BJ (cell line): ENCODE data around the gene TIMD4. TPM values are rescaled to one million over a fixed set of nuclear protein-coding genes. Genes with fewer than 3 reads are reported as not detected.

ENCODE experiments used
- CTCF ChIA-PET: fragments of 350-600 bp; formaldehyde crosslinking; extraction: SDS; loops from one replicate; lab custom pipeline; 2021; ENCODE audit warnings: antibody characterized with exemption, inconsistent platforms; lab: Yijun Ruan, JAX
- POLR2A ChIA-PET: fragments of 300-600 bp; sonication (Branson Sonifier 250); formaldehyde crosslinking; extraction: SDS; loops from one replicate; lab custom pipeline; 2021; ENCODE audit warnings: antibody characterized with exemption; lab: Charles Lee
- DNase-seq: peaks from one replicate; pipeline ENCODE4 v3.0.0-alpha.2; 2011; ENCODE audit warnings: low read depth
- H3K27me3 ChIP-seq: 2 replicates; pipeline ENCODE4 v1.6.0; 2011; ENCODE audit warnings: low read length; ENCODE audit not compliant: control insufficient read depth, insufficient read depth
- H3K36me3 ChIP-seq: 2 replicates; pipeline ENCODE4 v1.5.1; 2011; ENCODE audit warnings: low read length; ENCODE audit not compliant: control insufficient read depth, insufficient read depth
- H3K4me3 ChIP-seq: 2 replicates; pipeline ENCODE4 v1.5.1; 2011; ENCODE audit warnings: low read depth, mild to moderate bottlenecking, control low read depth, low read length
- polyA plus RNA-seq: library from polyadenylated mRNA; depleted of rRNA; stranded (reverse); fragments of >200 nt; gene quantifications from 2 replicates; pipeline ENCODE4 v1.2.3, GENCODE V29; 2011
- TF ChIP-seq, protein P1 (sequence below): IDR thresholded peaks from 2 replicates; pipeline ENCODE4 v1.5.1; 2011; ENCODE audit warnings: low read depth, mild to moderate bottlenecking, control low read depth, inconsistent platforms, low read length, moderate library complexity; ENCODE audit not compliant: insufficient read depth

TIMD4 gene
- polyA plus RNA-seq, 1 experiment, result not detected

DNA sequence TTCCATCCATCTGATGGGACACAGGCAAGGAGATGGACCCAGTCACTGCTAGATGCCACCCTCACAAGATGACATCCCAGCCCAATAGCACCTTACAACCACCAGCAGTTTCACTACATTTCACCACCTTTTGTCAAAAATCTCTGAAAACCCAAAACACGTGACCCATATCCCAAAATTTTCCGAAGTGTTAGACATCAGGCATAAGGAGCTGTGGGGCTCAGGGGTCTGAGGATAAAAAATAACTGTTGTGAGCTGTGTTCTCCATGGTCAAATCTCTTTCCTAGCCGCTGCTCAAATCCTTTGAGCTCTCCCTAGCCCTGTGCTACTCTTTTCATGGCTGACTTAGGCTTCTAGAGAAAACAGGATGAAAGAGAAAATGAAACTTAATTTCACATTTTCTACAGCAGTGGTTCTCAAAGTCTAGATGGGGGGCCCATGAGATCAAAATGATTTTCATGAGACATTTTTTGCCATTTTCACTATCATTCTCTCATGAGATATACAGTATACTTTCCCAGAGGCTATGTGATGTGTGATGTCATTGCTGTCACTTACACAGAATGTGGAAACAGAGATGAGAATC lies 40.7 kb downstream of the TIMD4 start:
- TF ChIP-seq, protein P1, sequence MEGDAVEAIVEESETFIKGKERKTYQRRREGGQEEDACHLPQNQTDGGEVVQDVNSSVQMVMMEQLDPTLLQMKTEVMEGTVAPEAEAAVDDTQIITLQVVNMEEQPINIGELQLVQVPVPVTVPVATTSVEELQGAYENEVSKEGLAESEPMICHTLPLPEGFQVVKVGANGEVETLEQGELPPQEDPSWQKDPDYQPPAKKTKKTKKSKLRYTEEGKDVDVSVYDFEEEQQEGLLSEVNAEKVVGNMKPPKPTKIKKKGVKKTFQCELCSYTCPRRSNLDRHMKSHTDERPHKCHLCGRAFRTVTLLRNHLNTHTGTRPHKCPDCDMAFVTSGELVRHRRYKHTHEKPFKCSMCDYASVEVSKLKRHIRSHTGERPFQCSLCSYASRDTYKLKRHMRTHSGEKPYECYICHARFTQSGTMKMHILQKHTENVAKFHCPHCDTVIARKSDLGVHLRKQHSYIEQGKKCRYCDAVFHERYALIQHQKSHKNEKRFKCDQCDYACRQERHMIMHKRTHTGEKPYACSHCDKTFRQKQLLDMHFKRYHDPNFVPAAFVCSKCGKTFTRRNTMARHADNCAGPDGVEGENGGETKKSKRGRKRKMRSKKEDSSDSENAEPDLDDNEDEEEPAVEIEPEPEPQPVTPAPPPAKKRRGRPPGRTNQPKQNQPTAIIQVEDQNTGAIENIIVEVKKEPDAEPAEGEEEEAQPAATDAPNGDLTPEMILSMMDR, result no peak
- DNase-seq, result no peak
- Histone ChIP-seq H3K27me3 (no peaks in the 10 kb centered on the region), H3K4me3 (no peak overlapping the region), H3K36me3 (no peaks in the 10 kb centered on the region)
- ChIA-PET POLR2A (no interaction called here), CTCF (no interaction called here)

DNA sequence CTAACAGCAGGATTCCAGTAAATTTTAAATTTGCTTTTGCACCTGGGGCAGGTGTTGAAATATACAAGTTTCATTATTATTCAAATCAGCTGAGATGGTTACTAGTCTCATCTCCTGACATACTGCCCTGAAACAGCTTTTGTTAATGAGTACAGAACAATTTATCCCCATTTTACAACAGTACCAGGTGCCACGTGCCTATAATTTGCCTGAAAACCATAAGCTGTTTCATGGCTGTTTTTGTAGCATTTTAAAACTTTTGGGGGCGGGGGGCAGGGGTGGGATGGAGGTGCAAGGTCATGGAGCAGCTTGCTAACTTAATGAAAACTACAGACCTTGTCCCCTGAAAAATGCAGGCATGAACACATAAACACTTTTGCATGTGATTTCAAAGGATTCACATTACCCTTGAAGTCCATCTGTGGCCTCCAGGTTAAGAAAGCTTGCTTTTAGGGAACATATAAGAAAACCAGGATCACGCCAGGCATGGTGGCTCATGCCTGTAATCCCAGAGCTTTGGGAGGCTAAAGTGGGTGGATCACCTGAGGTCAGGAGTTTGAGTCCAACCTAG lies 42.1 kb downstream of the TIMD4 start:
- TF ChIP-seq, protein P1, result no peak
- ChIA-PET CTCF (no interaction called here), POLR2A (no interaction called here)
- Histone ChIP-seq H3K36me3 (no peaks in the 10 kb centered on the region), H3K27me3 (no peaks in the 10 kb centered on the region), H3K4me3 (no peak overlapping the region)
- no peak for DNase-seq

DNA sequence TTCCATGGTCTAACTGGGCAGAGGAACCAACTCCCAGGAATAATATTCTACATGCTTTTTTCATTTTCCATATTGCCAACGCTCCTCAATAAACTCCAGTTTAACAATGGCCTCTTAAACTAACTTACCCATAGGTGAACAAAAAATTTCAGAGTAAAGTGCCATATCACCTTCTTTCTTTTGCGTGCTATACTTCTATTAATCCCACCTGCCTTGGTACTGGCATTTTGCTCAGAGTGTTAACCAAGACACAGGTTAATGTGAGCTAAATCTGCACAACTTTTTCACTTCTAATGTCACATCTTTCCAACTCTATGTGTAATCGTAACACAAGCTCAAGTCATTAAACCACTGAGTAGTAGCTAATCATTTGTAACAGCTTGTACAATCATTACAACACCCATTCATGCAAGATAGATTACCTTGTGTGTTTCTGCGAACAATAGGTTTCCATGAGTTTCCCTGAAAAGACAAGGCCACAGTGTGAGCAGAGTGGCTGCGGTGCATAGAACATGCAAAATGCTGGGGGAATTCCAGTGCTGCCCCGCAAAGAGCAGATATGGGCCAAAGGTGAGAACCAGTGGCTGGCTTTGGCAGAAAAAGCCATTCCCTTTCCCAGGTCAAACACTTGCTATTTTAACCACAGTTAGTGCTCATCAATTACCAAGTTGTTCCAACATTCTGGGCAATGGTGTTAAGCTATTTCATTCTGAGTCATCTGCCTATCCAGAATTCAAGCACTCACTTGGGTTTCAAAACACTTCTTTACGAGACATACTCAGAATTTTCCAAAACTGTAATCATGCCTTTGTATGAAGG lies 42.8 kb downstream of the TIMD4 start:
- POLR2A ChIA-PET, result no interaction called here
- H3K36me3 ChIP-seq, result no peaks in the 10 kb centered on the region
- DNase-seq, result no peak
- no peaks in the 10 kb centered on the region for H3K27me3 ChIP-seq
- CTCF ChIA-PET, result interaction anchor here (0.6 kb wide), 1 partner anchor 14 kb away, joined by 4 read pairs; no protein-coding TSS in a partner anchor
- H3K4me3 ChIP-seq, result no peak overlapping the region
- TF ChIP-seq, protein P1, result no peak

DNA sequence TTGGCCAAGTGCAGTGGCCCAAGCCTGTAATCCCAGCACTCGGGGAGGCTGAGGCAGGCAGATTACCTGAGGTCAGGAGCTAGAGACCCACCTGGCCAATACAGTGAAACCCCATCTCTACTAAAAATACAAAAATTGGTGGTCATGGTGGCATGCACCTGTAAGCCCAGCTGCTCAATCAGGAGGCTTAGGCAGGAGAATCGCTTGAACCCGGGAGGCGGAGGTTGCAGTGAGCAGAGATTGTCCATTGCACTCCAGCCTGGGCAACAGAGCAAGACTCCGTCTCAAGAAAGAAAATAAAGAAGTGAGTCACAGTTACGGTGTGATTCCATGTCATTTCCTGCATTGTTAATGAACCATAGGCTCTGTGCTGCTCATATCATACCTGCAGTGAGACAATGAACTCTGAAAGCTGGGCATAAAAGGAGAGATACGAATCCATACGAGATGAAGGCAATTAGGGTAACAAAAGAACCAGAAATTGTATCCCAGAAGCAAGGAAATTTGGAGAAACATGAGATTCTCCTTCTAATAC lies 44.6 kb downstream of the TIMD4 start:
- Histone ChIP-seq H3K27me3 (no peaks in the 10 kb centered on the region), H3K36me3 (no peaks in the 10 kb centered on the region), H3K4me3 (no peak overlapping the region)
- ChIA-PET CTCF (no interaction called here), POLR2A (no interaction called here)
- TF ChIP-seq, protein P1, result no peak
- DNase-seq, result no peak

DNA sequence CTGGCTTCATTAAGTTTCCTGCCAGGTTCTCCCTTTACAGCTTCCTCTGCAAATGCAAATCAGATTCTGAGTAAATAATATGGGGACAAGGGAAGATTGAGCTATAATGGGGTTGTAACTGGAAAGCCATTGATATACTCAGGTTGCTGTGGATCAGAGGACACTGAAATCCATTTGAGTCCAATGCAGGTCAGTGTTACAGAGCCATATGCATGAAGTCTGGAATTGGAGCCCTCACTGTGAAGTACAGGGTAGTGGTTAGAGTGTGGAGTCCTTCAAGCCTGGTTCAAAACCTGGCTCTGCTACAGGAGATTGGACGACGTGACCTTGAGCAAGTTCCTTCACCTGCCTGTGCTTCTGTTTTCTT lies 48.7 kb downstream of the TIMD4 start:
- no peaks in the 10 kb centered on the region for H3K27me3 ChIP-seq
- no peak for DNase-seq
- no peak overlapping the region for H3K4me3 ChIP-seq
- TF ChIP-seq, protein P1, result no peak
- ChIA-PET CTCF (no interaction called here), POLR2A (no interaction called here)
- H3K36me3 ChIP-seq, result no peaks in the 10 kb centered on the region
